Jurkat, Clone E6-1 (cell line): Measurements from ENCODE around the gene POTED. TPM values are rescaled to one million over a fixed set of nuclear protein-coding genes. Genes with fewer than 3 reads are reported as not detected.
"Not testable (repeated sequence)": the region's sequence is repeated elsewhere in the genome, so short reads cannot be mapped to it uniquely, and the experiment has no call there.

ENCODE experiments used
- DNase-seq: peaks from one replicate; pipeline ENCODE4 v3.0.0-alpha.2; 2011; ENCODE audit warnings: low read depth, low spot score
- H3K4me3 ChIP-seq: 2 replicates; pipeline ENCODE4 v1.5.1; 2011; ENCODE audit warnings: mild to moderate bottlenecking, low read length, control low read depth, moderate library complexity
- polyA plus RNA-seq: library from polyadenylated mRNA; unstranded; fragments of >200 nt; gene quantifications from one replicate; pipeline ENCODE4 v1.2.1, GENCODE V29; 2012; ENCODE audit warnings: missing spikeins; ENCODE audit not compliant: insufficient read length, insufficient read depth

POTED gene
- polyA plus RNA-seq = not detected

GRCh38 chr21:13609477-13609876 lies at the start of gene POTED:
POTED (plus strand) TSS chr21:13609777; CDS start chr21:13610229, 452 bp downstream.
- H3K4me3 ChIP-seq = not testable (repeated sequence)

GRCh38 chr21:13650101-13650500 lies 40.5 kb downstream of the POTED start:
- DNase-seq, H3K4me3 ChIP-seq: not testable (repeated sequence)

More at GRCh38 chr21:13609477-13609876, at the start of gene POTED:
- not testable (repeated sequence) for DNase-seq

- not testable (repeated sequence) for DNase-seq, H3K4me3 ChIP-seq
Observed at GRCh38 chr21:13651746-13652145, 42.2 kb downstream of the POTED start.
